Epithelial cell of proximal tubule (primary cell): ENCODE data around the gene NKD2. TPM values are rescaled to one million over a fixed set of nuclear protein-coding genes. Genes with fewer than 3 reads are reported as not detected.
"Not testable (repeated sequence)": the region's sequence is repeated elsewhere in the genome, so short reads cannot be mapped to it uniquely, and the experiment has no call there.

Experiments used
- DNase-seq: peaks from one replicate; pipeline ENCODE4 v3.0.0-alpha.2; 2011; ENCODE audit warnings: low read depth
- H3K4me3 ChIP-seq: 2 replicates; pipeline ENCODE4 v1.5.1; 2011; ENCODE audit warnings: low read depth, mild to moderate bottlenecking, low read length
- CTCF ChIP-seq: conservative IDR thresholded peaks from 2 replicates; pipeline ENCODE4 v1.5.1; 2012; ENCODE audit warnings: low read depth, mild to moderate bottlenecking, low read length
- total RNA-seq: library from RNA; depleted of rRNA; stranded (reverse); fragments of >200 nt; gene quantifications from 2 replicates; pipeline ENCODE4 v1.2.3, GENCODE V29; 2015

NKD2 gene
- total RNA-seq, 1 donor from 2014 or later: not detected

DNA sequence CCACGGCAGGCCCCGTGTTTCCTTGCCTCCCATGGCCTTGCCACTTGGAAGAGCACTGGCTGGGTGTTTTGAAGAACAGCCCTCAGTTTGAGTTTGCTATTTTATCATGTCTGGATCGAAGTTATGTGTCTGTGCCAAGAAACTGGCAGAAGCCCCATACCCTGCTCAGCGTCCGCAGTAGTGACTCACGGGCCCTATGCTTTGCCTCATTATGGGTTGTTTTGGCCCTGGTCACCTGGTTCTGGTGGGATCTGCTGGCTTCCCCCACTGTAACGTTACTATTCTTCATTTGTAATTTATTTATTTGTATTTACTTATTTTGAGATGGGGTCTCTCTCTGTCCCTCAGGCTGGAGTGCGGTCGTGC, 42.3 kb upstream of the NKD2 start:
- H3K4me3 ChIP-seq: no peak overlapping the region
- no peak for DNase-seq
- TF ChIP-seq CTCF: no peak

GRCh38 chr5:966941-967340, 41.7 kb upstream of the NKD2 start:
- TF ChIP-seq CTCF: no peak
- H3K4me3 ChIP-seq: no peak overlapping the region
- no peak for DNase-seq

DNA sequence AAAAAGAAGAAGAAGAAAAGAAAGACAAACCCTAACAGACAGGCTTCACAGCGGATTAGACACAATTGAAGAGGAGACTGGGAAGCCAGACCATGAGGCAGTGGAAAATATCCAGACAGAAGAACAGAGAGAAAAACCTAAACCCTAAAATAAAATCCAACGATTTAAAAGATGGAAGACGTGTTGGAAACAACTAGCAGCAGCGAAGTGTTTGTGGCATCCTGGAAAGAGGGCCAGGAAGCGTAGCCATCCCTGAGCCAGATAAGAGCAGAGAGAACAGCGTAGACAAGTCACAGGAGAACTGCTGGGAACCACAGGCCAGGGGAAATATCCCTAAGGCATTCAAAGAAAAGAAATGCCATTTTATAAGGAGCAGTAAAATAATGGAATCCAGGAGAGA, 39.7 kb upstream of the NKD2 start:
- no peak for DNase-seq
- H3K4me3 ChIP-seq: no peak overlapping the region
- no peak for TF ChIP-seq CTCF

GRCh38 chr5:969408-969839, 39.2 kb upstream of the NKD2 start:
- no peak overlapping the region for H3K4me3 ChIP-seq
- DNase-seq: no peak
- TF ChIP-seq CTCF: no peak

DNA sequence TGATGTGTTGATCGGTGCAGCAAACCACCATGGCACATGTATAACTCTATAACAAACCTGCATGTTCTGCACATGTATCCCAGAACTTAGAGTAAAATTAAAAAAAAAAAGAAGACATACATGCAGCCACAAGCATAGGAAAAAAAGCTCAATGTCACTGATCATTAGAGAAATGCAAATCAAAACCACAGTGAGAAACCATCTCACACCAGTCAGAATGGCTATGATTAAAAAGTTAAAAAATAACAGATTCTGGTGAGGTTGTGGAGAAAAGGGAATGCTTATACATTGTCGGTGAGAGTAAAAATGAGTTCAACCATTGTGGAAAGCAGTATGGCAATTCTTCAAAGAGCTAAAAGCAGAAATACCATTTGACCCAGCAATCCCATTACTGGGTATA, 36.0 kb upstream of the NKD2 start:
- H3K4me3 ChIP-seq, DNase-seq: not testable (repeated sequence)

DNA sequence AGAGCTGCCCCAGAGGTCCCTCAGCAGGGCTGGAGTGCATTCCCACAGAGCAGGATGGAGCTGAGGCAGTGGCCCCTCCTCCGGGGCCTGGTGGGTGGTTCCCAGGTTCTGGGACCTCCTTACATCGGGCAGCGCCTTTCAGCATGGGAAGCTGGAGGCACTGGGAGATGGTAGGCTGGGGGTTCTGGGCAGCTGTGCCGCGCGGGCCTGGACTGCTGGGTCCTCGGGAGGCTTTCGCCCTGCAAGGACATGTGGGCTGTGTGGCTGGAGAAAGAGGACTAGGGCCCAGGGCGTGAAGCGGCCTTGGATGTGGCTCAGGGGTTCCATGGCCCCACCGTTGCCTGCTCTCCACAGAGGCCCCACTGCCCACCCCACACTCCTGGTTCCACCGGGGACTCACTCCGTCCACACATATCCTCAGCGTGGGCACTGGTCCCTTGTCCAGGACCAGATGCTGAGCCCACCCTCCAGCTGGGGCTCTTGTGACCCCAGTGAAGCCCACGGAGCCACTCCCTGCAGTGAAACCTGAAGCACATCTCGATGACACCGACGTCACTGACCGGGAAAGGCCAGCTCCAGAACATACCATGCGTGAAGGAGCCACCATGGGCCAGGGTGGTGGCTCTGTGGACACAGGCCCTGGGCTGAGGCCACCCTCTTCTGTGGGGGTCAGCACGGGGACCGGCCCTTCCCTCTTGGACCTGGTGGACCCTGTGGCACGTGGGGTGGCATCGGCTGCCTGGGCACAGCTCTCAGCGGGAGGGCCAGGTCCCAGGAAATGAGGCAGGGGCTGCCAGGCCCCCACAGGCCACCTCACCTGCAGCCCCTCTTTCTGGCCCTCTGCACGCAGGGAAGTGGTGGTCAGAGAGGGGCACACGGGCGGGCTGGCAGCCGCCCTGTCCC, 31.5 kb upstream of the NKD2 start:
- DNase-seq: no peak
- TF ChIP-seq CTCF: no peak
- no peak overlapping the region for H3K4me3 ChIP-seq

- DNase-seq: no peak
- no peak for TF ChIP-seq CTCF
- H3K4me3 ChIP-seq: no peak overlapping the region
Measured at GRCh38 chr5:978054-978453, 30.5 kb upstream of the NKD2 start.
